Fibroblast of the conjunctiva (primary cell): Measurements from ENCODE around the gene NINJ1.

Experiments used
- DNase-seq: peaks from one replicate; pipeline ENCODE4 v3.0.0-alpha.2; 2010; ENCODE audit warnings: low read depth

NINJ1 gene

GRCh38 chr9:93099551-93100275 is 34.3 kb downstream of the NINJ1 start:
- DNase-seq: no peak

GRCh38 chr9:93098236-93098946 is 35.7 kb downstream of the NINJ1 start:
- peak; percentile 98 for DNase-seq

GRCh38 chr9:93097511-93098201 is 36.4 kb downstream of the NINJ1 start:
- no peak for DNase-seq

- no peak for DNase-seq
Observed at GRCh38 chr9:93096811-93097382, 37.2 kb downstream of the NINJ1 start.

- no peak for DNase-seq
Observed at GRCh38 chr9:93096131-93096802, 37.8 kb downstream of the NINJ1 start, which contains the start of gene CARD19. Gene CARD19 (plus strand): TSS chr9:93096217. CDS start chr9:93096346, 129 bp downstream.

GRCh38 chr9:93095205-93096130 is 38.6 kb downstream of the NINJ1 start:
- DNase-seq: peak; percentile 98

GRCh38 chr9:93094658-93095204 is 39.3 kb downstream of the NINJ1 start:
- no peak for DNase-seq

GRCh38 chr9:93093877-93094657 is 40.0 kb downstream of the NINJ1 start:
- DNase-seq: no peak

- DNase-seq: no peak
Observed at GRCh38 chr9:93093127-93093876, 40.7 kb downstream of the NINJ1 start.

GRCh38 chr9:93092251-93092991 is 41.6 kb downstream of the NINJ1 start:
- DNase-seq: no peak

GRCh38 chr9:93091453-93092081 is 42.5 kb downstream of the NINJ1 start:
- DNase-seq: peak; percentile 89

GRCh38 chr9:93091056-93091452 is 43.0 kb downstream of the NINJ1 start:
- DNase-seq: no peak

- no peak for DNase-seq
Observed at GRCh38 chr9:93090091-93090655, 43.9 kb downstream of the NINJ1 start.

- DNase-seq: no peak
Observed at GRCh38 chr9:93089481-93089991, 44.5 kb downstream of the NINJ1 start.

GRCh38 chr9:93089024-93089423 is 45.0 kb downstream of the NINJ1 start:
- DNase-seq: no peak

GRCh38 chr9:93088656-93089015 is 45.4 kb downstream of the NINJ1 start:
- no peak for DNase-seq

GRCh38 chr9:93087971-93088655 is 45.9 kb downstream of the NINJ1 start:
- no peak for DNase-seq
